Hepatocyte (in vitro differentiated cells): ENCODE results near the gene CYP20A1. TPM values are rescaled to one million over a fixed set of nuclear protein-coding genes. Genes with fewer than 3 reads are reported as not detected.

Experiments used
- DNase-seq: peaks from one replicate; pipeline ENCODE4 v3.0.0-alpha.2; 2016; ENCODE audit warnings: low spot score
- H2AFZ ChIP-seq: fragments of 200-600 bp; sonication (generic); 2 replicates; pipeline ENCODE4 v1.6.0; 2016; ENCODE audit warnings: antibody characterized with exemption, mild to moderate bottlenecking
- H3K27ac ChIP-seq: fragments of 200-600 bp; sonication (generic); 2 replicates; pipeline ENCODE4 v1.5.1; 2016; ENCODE audit warnings: mild to moderate bottlenecking
- H3K27me3 ChIP-seq: fragments of 200-600 bp; sonication (generic); 2 replicates; pipeline ENCODE4 v1.6.1; 2016
- H3K36me3 ChIP-seq: fragments of 200-600 bp; sonication (generic); replicated peaks from 2 replicates; pipeline ENCODE4 v1.5.1; 2016; ENCODE audit warnings: low read depth; ENCODE audit not compliant: insufficient read depth
- H3K4me1 ChIP-seq: fragments of 200-600 bp; sonication (generic); 2 replicates; pipeline ENCODE4 v1.5.1; 2016; ENCODE audit warnings: mild to moderate bottlenecking, moderate library complexity; ENCODE audit not compliant: insufficient read depth
- H3K4me2 ChIP-seq: fragments of 200-600 bp; sonication (generic); 2 replicates; pipeline ENCODE4 v1.6.0; 2016
- H3K4me3 ChIP-seq: fragments of 200-600 bp; sonication (generic); 2 replicates; pipeline ENCODE4 v1.5.1; 2016; ENCODE audit warnings: mild to moderate bottlenecking
- H3K79me2 ChIP-seq: fragments of 200-600 bp; sonication (generic); 2 replicates; pipeline ENCODE4 v1.6.0; 2017; ENCODE audit warnings: mild to moderate bottlenecking
- H3K9me2 ChIP-seq: fragments of 200-600 bp; sonication (generic); replicated peaks from 2 replicates; pipeline ENCODE4 v1.6.0; 2017; ENCODE audit warnings: mild to moderate bottlenecking; ENCODE audit not compliant: insufficient read depth
- H3K9me3 ChIP-seq: fragments of 200-600 bp; sonication (generic); 2 replicates; pipeline ENCODE4 v1.5.1; 2016; ENCODE audit warnings: low read depth, mild to moderate bottlenecking
- H4K20me1 ChIP-seq: fragments of 200-600 bp; sonication (generic); 2 replicates; pipeline ENCODE4 v1.6.0; 2016; ENCODE audit warnings: mild to moderate bottlenecking; ENCODE audit not compliant: insufficient read depth, poor library complexity, severe bottlenecking
- EZH2 ChIP-seq: fragments of 200-600 bp; sonication (generic); IDR thresholded peaks from 2 replicates; pipeline ENCODE4 v1.6.1; 2016; ENCODE audit warnings: antibody characterized with exemption, mild to moderate bottlenecking, borderline replicate concordance
- EZH2phosphoT487 ChIP-seq: fragments of 200-600 bp; sonication (generic); IDR thresholded peaks from one replicate; pipeline ENCODE4 v1.6.1; 2018; ENCODE audit warnings: antibody characterized with exemption, mild to moderate bottlenecking, low read depth, moderate library complexity; ENCODE audit not compliant: unreplicated experiment, severe bottlenecking
- WGBS: methylation state at CpG from one replicate; pipeline ENCODE4 v1.1.6; 2016; ENCODE audit warnings: low lambda C conversion rate; ENCODE audit errors: missing lambda C conversion rate; 5-methylcytosine and 5-hydroxymethylcytosine counted together
- polyA plus RNA-seq: library from polyadenylated mRNA; unstranded; fragments of >200 nt; fragmentation: Nextera tagmentation; extraction: Ambion mirVana; gene quantifications from 2 replicates; pipeline ENCODE4 v1.2.1, GENCODE V29; 2016
- total RNA-seq: library from RNA; depleted of rRNA; stranded (reverse); fragments of >200 nt; gene quantifications from 2 replicates; pipeline ENCODE4 v1.2.3, GENCODE V29; 2014
- TF ChIP-seq, protein P1 (sequence below): fragments of 200-600 bp; sonication (generic); IDR thresholded peaks from 2 replicates; pipeline ENCODE4 v1.5.1; 2016; ENCODE audit warnings: antibody characterized with exemption, mild to moderate bottlenecking; ENCODE audit not compliant: poor library complexity

The CYP20A1 gene
- total and polyA plus RNA-seq, 2 experiments from 2014 or later: 18.3 to 26.5 TPM

DNA sequence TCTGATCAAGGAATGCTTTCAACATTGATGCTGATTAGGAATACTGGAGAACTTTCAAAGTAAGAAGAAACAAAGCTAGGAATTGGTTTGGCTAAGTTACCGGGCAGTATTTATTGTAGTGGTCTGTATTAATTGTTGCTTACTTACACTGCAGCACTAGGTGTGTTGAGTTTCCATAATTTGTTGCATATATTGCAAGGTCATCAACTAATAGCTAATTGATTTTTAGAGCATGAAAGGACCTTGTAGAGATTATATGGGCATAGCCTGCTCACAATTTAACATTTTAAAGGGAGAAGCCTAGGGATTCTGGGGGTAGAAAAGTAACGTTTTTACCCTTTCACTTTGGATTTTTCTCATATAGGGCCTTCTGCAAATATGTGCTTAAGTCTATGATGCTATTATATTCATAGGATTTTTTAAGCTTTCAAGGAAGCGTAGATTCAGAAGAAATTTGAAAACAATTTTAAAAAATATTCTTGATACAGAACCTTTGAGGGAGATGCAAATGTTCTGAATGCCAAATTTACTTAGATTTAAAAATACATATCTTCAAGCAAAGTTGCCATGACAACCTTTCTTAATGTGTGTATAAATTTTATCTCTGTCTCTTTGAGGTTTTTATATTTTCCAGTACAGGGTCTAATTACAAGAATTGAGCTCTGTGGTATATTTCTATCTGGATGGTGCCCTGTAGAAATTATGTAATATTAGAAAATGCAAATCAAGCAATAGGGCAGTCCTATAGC lies 72.0 kb downstream of the CYP20A1 start:
- no peak for TF ChIP-seq EZH2phosphoT487
- no peak for TF ChIP-seq EZH2
- TF ChIP-seq, protein P1, sequence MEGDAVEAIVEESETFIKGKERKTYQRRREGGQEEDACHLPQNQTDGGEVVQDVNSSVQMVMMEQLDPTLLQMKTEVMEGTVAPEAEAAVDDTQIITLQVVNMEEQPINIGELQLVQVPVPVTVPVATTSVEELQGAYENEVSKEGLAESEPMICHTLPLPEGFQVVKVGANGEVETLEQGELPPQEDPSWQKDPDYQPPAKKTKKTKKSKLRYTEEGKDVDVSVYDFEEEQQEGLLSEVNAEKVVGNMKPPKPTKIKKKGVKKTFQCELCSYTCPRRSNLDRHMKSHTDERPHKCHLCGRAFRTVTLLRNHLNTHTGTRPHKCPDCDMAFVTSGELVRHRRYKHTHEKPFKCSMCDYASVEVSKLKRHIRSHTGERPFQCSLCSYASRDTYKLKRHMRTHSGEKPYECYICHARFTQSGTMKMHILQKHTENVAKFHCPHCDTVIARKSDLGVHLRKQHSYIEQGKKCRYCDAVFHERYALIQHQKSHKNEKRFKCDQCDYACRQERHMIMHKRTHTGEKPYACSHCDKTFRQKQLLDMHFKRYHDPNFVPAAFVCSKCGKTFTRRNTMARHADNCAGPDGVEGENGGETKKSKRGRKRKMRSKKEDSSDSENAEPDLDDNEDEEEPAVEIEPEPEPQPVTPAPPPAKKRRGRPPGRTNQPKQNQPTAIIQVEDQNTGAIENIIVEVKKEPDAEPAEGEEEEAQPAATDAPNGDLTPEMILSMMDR: no peak
- Histone ChIP-seq H3K9me3 (no peaks in the 10 kb centered on the region), H3K9me2 (no peaks in the 10 kb centered on the region), H3K27me3 (no peaks in the 10 kb centered on the region), H3K27ac (no peak overlapping the region), H4K20me1 (no peaks in the 10 kb centered on the region), H3K4me2 (no peak overlapping the region), H3K4me3 (no peak overlapping the region), H3K79me2 (no peaks in the 10 kb centered on the region), H3K36me3 (no peaks in the 10 kb centered on the region), H3K4me1 (no peaks in the 10 kb centered on the region), H2AFZ (no peak overlapping the region)
- 95% methylated on average over 3 of the region's 3 CpGs for WGBS
- no peak for DNase-seq

DNA sequence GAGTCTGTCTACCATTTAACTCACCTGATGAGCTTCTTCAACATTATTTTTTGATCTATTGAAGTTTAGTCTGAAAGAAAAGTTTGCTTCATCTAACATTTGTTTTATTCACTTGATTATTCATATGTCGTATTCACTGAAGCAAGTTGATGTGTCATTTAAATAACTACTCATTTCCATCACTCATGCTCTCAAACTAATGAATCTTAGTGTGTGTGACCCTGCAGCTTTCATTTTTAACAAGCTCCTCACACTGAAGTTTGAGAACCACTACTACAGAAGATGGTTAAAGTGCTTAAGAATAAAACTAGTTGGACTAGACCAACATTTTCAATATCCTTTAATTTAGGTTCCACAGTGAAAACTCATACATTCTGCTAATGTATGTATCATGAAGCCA lies 87.5 kb downstream of the CYP20A1 start:
- Histone ChIP-seq H3K79me2 (peaks cover 36% of the 10 kb centered on the region), H3K27me3 (no peaks in the 10 kb centered on the region), H3K9me2 (no peaks in the 10 kb centered on the region), H3K27ac (peak overlapping the region; percentile 96), H3K4me3 (no peak overlapping the region), H2AFZ (no peak overlapping the region), H3K4me2 (no peak overlapping the region), H3K4me1 (peaks cover 9% of the 10 kb centered on the region), H3K9me3 (no peaks in the 10 kb centered on the region), H4K20me1 (peaks cover 11% of the 10 kb centered on the region), H3K36me3 (no peaks in the 10 kb centered on the region)
- no peak for DNase-seq
- no peak for TF ChIP-seq EZH2phosphoT487
- 100% methylated on average over 1 of the region's 1 CpG for WGBS

DNA sequence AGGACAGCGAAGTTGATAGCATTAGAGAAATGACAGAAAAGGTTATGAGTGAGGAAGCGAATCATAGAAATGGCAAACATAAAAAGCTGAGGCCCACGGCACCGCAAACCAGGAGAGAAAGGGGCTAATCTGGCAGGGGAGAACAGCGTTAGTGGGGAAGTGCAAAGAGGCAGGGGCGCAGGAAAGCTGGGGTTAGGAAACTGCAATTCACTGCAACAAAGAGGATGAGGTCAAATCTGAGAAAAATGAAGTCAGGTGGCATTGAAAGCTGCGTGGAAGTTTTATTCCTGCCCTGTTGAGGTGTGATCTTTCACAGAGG lies 88.7 kb downstream of the CYP20A1 start:
- no peaks in the 10 kb centered on the region for H3K9me2 ChIP-seq
- peak overlapping the region; percentile 96 for H3K27ac ChIP-seq
- TF ChIP-seq EZH2phosphoT487: no peak
- no peak for TF ChIP-seq EZH2
- peak overlapping the region; percentile 73 for H3K4me3 ChIP-seq
- peaks cover 9% of the 10 kb centered on the region for H3K4me1 ChIP-seq
- peak overlapping the region; percentile 84 for H3K4me2 ChIP-seq
- no peaks in the 10 kb centered on the region for H3K9me3 ChIP-seq
- no peak for DNase-seq
- H3K27me3 ChIP-seq: no peaks in the 10 kb centered on the region
- peak overlapping the region; percentile 96 for H2AFZ ChIP-seq
- H3K79me2 ChIP-seq: peaks cover 47% of the 10 kb centered on the region
- WGBS: 10% methylated on average over 7 of the region's 7 CpGs
- peaks cover 11% of the 10 kb centered on the region for H4K20me1 ChIP-seq
- no peaks in the 10 kb centered on the region for H3K36me3 ChIP-seq

DNA sequence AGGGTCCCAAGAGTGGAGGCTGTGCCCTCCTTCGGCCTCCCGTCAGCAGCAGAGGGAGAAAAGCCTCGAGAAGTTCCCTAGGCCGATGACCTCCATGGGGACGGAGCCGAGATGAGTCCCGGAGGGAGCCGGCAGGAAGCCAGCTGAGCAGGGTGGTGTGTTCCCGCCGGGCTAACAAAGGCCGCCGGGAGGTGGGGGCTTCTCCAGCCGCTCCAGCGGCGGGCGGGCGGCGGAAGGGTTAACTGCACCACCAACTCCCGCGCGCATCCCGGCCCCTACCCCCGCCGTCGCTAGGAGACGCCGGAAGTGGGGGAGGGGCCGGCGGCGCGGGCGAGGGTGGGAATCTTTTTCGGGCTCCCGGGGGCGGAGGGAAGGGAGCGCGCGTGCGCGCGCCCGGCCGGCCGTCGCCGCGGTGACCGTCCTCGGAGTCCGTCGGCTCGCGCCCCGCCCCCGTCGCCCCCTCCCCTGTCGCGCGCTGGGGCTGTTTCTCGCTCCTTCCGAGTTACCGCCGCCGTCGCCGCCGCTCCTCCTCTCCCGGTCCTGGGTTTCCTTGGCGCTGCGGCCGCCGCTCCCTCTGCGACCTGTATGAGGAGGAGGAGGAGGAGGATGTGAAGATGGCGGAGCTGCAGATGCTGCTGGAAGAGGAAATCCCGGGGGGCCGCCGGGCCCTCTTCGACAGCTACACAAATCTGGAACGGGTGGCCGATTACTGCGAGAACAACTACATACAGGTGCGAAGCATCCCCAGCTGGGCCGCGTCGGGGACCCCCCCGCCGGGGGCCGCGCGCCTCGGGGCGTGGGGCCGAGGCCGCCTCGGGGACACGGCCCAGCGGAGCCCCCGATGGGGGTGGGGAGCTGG lies 89.3 kb downstream of the CYP20A1 start, which contains the start of gene ABI2:
TSS of gene ABI2 (plus strand) at position 494 of the 859 bp plus-strand sequence. CDS start at position 615, 121 bp downstream.
- Histone ChIP-seq H3K9me2 (no peaks in the 10 kb centered on the region), H3K4me2 (peak within 1 kb of the TSS; percentile 84), H3K4me3 (peak within 1 kb of the TSS; percentile 98), H3K27me3 (no peaks in the 10 kb centered on the region), H4K20me1 (peaks cover 12% of the 10 kb centered on the region), H2AFZ (peak within 1 kb of the TSS; percentile 96), H3K4me1 (peaks cover 9% of the 10 kb centered on the region), H3K79me2 (peaks cover 53% of the 10 kb centered on the region), H3K36me3 (no peaks in the 10 kb centered on the region), H3K9me3 (no peaks in the 10 kb centered on the region), H3K27ac (peak within 1 kb of the TSS; percentile 96)
- WGBS: 1% methylated on average over 60 of the region's 98 CpGs
- TF ChIP-seq EZH2 (no peak), EZH2phosphoT487 (no peak)
- TF ChIP-seq, protein P1: no peak
- DNase-seq: peak; percentile 94
